Prostate gland (tissue), 2 donors: ENCODE results near the gene SPRED3. TPM values are rescaled to one million over a fixed set of nuclear protein-coding genes. Genes with fewer than 3 reads are reported as not detected.

Source experiments
- DNase-seq: peaks from one replicate; pipeline ENCODE4 v3.0.0-alpha.2; 2019; ENCODE audit warnings: low spot score
- H3K27ac ChIP-seq, 2 donors: fragments of 200-600 bp; sonication (generic); 2 replicates each; pipeline ENCODE4 v1.5.1; 2017 to 2019
- H3K27me3 ChIP-seq: fragments of 200-600 bp; sonication (generic); replicated peaks from 2 replicates; pipeline ENCODE4 v1.5.1; 2019; ENCODE audit not compliant: insufficient read depth
- H3K36me3 ChIP-seq, 2 donors: fragments of 200-600 bp; sonication (generic); 1 replicate in 1 of 2; 2 replicates in 1 of 2; pipeline versions ENCODE4 v1.5.1 to v1.8.1; 2017 to 2019
- H3K4me1 ChIP-seq: fragments of 200-600 bp; sonication (generic); replicated peaks from 2 replicates; pipeline ENCODE4 v1.5.1; 2019
- H3K4me3 ChIP-seq, 2 donors: fragments of 200-600 bp; sonication (generic); 2 replicates each; pipeline ENCODE4 v1.5.1; 2017 to 2019
- H3K9me3 ChIP-seq: fragments of 200-600 bp; sonication (generic); 2 replicates; pipeline ENCODE4 v1.5.1; 2017
- POLR2A ChIP-seq: fragments of 450-650 bp; IDR thresholded peaks from one replicate; pipeline ENCODE4 v1.6.1; 2016; ENCODE audit warnings: antibody characterized with exemption, mild to moderate bottlenecking
- POLR2AphosphoS5 ChIP-seq: sonication (generic); formaldehyde crosslinking; IDR thresholded peaks from one replicate; pipeline ENCODE4 v1.6.1; 2017; ENCODE audit warnings: antibody characterized with exemption
- WGBS: methylation state at CpG from one replicate; pipeline ENCODE4 v1.1.5; 2018; 5-methylcytosine and 5-hydroxymethylcytosine counted together
- intact Hi-C: fragments of 100-400 bp; cut with DNase I; formaldehyde crosslinking; loops from one replicate; pipeline ENCODE4 v1.14.2; 2022
- total RNA-seq, 2 donors: library from RNA; depleted of rRNA; stranded (reverse); fragments of >200 nt; gene quantifications; one replicate each; pipeline ENCODE4 v1.1.0, GENCODE V29; 2016
- TF ChIP-seq, protein P1 (sequence below), 4 experiments: fragments of 200-600 bp in 2 of 4; fragments of 450-650 bp in 2 of 4; sonication (generic) in 2 of 4; IDR thresholded peaks; 1 replicate in 3 of 4; 2 replicates in 1 of 4; pipeline ENCODE4 v1.5.1; 2016 to 2019; ENCODE audit warnings: antibody characterized with exemption in 4 of 4, mild to moderate bottlenecking in 2 of 4, moderate library complexity in 2 of 4

SPRED3 gene
- total RNA-seq, 2 donors from 2014 or later: 0.82 to 3.3 TPM

DNA sequence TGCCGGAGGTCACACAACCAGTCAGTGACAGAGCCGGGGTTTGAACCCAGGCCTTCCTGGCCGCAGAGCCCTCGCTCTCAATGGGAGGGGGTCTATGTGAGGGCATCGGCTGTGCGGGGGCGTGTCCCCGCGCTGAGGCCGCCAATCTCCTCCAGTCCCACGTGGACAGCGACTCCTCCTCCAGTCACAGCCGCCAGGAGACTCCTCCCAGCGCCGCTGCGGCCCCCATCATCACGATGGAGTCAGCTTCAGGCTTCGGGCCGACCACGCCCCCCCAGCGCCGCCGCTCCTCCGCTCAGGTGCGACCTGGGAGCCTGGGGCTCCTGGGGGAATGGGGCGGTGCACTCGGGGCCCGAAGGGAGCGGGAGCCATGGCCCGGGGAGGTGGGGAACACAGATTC, 6.0 kb downstream of the SPRED3 start:
- H3K9me3 ChIP-seq: no peaks in the 10 kb centered on the region
- H3K36me3 ChIP-seq: no peaks in the 10 kb centered on the region
- intact Hi-C loops: no loop called here
- no peak overlapping the region for H3K4me3 ChIP-seq
- WGBS: 30% methylated on average over 8 of the region's 30 CpGs
- no peak for TF ChIP-seq POLR2AphosphoS5
- H3K4me1 ChIP-seq: no peaks in the 10 kb centered on the region
- no peak overlapping the region for H3K27ac ChIP-seq
- peaks cover 18% of the 10 kb centered on the region for H3K27me3 ChIP-seq
- DNase-seq: no peak

DNA sequence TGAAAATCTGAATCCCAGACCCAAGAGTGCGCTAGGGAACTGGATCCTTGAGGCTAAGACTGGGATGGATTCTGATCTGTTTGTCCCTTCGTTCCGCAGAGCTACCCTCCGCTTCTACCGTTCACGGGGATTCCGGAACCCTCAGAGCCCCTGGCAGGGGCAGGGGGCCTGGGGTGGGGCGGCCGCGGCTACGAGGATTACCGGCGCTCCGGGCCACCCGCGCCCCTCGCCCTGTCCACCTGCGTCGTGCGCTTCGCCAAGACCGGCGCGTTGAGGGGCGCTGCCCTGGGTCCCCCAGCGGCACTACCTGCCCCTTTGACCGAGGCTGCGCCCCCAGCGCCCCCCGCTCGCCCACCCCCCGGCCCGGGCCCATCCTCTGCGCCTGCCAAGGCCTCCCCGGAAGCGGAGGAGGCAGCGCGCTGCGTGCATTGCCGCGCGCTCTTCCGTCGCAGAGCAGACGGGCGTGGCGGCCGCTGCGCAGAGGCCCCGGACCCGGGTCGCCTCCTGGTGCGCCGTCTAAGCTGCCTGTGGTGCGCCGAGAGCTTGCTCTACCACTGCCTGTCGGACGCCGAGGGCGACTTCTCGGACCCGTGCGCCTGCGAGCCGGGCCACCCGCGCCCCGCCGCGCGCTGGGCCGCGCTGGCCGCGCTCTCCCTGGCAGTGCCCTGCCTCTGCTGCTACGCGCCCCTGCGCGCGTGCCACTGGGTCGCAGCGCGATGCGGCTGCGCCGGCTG, 7.1 kb downstream of the SPRED3 start:
- no peak for TF ChIP-seq POLR2AphosphoS5
- Histone ChIP-seq H3K9me3 (no peaks in the 10 kb centered on the region), H3K27ac (no peak overlapping the region), H3K4me1 (no peaks in the 10 kb centered on the region), H3K36me3 (no peaks in the 10 kb centered on the region), H3K4me3 (no peak overlapping the region), H3K27me3 (peaks cover 18% of the 10 kb centered on the region)
- no peak for DNase-seq
- WGBS: 33% methylated on average over 41 of the region's 86 CpGs
- intact Hi-C loops: no loop called here

DNA sequence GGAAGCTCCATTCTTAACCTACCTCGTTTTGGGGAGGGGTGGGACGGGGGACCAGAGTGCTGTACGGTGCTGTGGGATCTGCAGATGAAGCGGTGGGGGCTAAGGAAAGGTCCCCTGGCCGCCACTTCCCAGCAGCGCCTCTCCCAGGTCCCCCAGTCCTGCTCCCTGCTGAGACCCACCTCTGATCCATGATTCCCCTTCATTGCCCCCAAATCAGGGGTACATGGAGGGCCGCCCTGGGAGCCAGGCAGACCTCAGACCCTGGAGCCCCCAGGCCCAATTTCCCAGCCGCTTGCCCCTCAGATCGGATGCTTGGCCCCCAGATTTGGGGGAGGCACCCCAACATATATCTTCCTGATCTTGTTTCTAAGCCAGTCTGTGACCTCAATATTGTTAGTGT, 10.6 kb downstream of the SPRED3 start:
- Histone ChIP-seq H3K4me1 (no peaks in the 10 kb centered on the region), H3K36me3 (no peaks in the 10 kb centered on the region), H3K27ac (no peak overlapping the region), H3K4me3 (no peak overlapping the region), H3K27me3 (peaks cover 18% of the 10 kb centered on the region), H3K9me3 (no peaks in the 10 kb centered on the region)
- no peak for DNase-seq
- intact Hi-C loops: no loop called here
- TF ChIP-seq, protein P1, sequence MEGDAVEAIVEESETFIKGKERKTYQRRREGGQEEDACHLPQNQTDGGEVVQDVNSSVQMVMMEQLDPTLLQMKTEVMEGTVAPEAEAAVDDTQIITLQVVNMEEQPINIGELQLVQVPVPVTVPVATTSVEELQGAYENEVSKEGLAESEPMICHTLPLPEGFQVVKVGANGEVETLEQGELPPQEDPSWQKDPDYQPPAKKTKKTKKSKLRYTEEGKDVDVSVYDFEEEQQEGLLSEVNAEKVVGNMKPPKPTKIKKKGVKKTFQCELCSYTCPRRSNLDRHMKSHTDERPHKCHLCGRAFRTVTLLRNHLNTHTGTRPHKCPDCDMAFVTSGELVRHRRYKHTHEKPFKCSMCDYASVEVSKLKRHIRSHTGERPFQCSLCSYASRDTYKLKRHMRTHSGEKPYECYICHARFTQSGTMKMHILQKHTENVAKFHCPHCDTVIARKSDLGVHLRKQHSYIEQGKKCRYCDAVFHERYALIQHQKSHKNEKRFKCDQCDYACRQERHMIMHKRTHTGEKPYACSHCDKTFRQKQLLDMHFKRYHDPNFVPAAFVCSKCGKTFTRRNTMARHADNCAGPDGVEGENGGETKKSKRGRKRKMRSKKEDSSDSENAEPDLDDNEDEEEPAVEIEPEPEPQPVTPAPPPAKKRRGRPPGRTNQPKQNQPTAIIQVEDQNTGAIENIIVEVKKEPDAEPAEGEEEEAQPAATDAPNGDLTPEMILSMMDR (IDR thresholded peaks at IDR 0.05): no peak
- no peak for TF ChIP-seq POLR2A
- TF ChIP-seq POLR2AphosphoS5: no peak
- 54% methylated on average over 6 of the region's 9 CpGs for WGBS

DNA sequence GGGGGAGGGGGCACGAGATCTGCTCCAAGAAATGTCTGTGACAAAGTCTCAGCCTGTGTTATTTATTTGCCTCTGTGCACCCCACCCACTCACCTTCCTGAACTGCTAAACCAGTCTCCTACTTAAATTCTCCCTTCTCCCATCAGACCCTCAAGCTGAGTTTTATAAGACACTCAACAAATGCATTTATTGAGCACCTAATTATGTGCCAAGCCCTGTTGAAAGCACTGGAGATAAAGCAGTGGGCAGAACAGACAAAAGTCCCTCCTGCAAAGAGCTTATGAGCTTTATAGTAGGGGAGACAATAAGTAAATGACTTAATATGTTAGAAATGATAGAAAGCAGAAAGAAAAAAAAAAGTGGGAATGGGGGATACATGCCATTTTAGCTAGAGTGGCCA, 11.0 kb downstream of the SPRED3 start:
- TF ChIP-seq, protein P1 (IDR thresholded peaks at IDR 0.05): no peak
- TF ChIP-seq POLR2AphosphoS5: no peak
- no peak for TF ChIP-seq POLR2A
- intact Hi-C loops: no loop called here
- H3K9me3 ChIP-seq: no peaks in the 10 kb centered on the region
- DNase-seq: no peak
- H3K4me3 ChIP-seq: no peak overlapping the region
- H3K27me3 ChIP-seq: peaks cover 18% of the 10 kb centered on the region
- WGBS: 75% methylated on average over 1 of the region's 1 CpG
- no peaks in the 10 kb centered on the region for H3K36me3 ChIP-seq
- no peaks in the 10 kb centered on the region for H3K4me1 ChIP-seq
- H3K27ac ChIP-seq: no peak overlapping the region

DNA sequence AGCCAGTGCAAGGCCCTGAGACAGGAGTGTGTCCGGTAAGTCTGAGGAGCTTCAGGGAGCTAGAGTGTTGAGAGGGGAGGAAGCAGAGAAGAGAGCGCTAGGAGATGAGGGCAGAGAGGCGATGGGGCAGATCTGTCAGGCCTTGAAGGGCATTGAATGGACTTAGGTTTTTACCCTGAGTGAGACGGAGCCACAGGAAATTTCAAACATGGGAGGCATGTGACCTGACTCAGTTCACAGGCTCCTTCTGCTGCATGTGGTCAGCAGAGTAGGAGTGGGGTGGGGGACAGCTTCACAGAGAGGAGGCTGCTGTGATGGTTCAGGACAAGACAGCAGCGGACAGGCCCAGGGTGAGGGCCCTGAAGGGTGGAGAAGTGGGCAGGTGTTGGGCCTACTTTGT, 11.9 kb downstream of the SPRED3 start:
- intact Hi-C loops: loop anchor here (5.0 to 10.0 kb wide), 4 partner anchors 217 to 534 kb away; partner anchors contain the start of genes EIF3K, MAP4K1, MRPS12 and SARS2
- H3K27ac ChIP-seq: no peak overlapping the region
- TF ChIP-seq POLR2A (no peak), POLR2AphosphoS5 (no peak)
- TF ChIP-seq, protein P1 (IDR thresholded peaks at IDR 0.05): no peak
- WGBS: 63% methylated on average over 5 of the region's 5 CpGs
- DNase-seq: no peak
- peaks cover 17% of the 10 kb centered on the region for H3K27me3 ChIP-seq
- no peaks in the 10 kb centered on the region for H3K36me3 ChIP-seq
- no peak overlapping the region for H3K4me3 ChIP-seq
- no peaks in the 10 kb centered on the region for H3K9me3 ChIP-seq
- no peaks in the 10 kb centered on the region for H3K4me1 ChIP-seq

DNA sequence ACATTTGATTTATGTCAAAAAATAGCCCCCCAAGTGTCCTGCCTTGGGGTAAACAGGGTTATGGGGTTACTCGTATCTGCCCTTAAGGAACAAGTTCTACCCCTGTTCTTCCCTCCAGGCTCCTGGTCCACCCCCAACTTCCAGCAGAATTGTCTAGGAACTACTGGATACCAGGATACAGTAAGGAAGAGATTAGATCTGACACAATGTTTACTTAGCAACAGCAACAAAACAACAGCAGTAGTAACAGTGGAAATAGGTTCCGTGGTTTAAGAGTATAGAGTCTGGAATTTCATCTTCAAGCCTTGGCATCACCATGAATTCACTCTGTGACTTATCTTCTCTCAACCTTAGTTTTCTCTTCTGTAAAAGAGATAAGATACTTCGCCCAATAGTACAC, 12.7 kb downstream of the SPRED3 start:
- no peaks in the 10 kb centered on the region for H3K4me1 ChIP-seq
- DNase-seq: no peak
- intact Hi-C loops: loop anchor here (5.0 to 10.0 kb wide), 4 partner anchors 216 to 534 kb away; partner anchors contain the start of genes EIF3K, MAP4K1, MRPS12 and SARS2
- H3K36me3 ChIP-seq: no peaks in the 10 kb centered on the region
- H3K9me3 ChIP-seq: no peaks in the 10 kb centered on the region
- H3K27ac ChIP-seq: no peak overlapping the region
- H3K27me3 ChIP-seq: peaks cover 12% of the 10 kb centered on the region
- WGBS: 73% methylated on average over 3 of the region's 3 CpGs
- no peak overlapping the region for H3K4me3 ChIP-seq
- TF ChIP-seq POLR2A (no peak), POLR2AphosphoS5 (no peak)
- TF ChIP-seq, protein P1 (IDR thresholded peaks at IDR 0.05): no peak
